NCI-H1105 treated with DMSO at 0.1 percent for 48 hours (cell line): Measurements from ENCODE around the gene CLASP1.
"Not testable (repeated sequence)": the region's sequence is repeated elsewhere in the genome, so short reads cannot be mapped to it uniquely, and the experiment has no call there.

Source experiments
- DNase-seq: peaks from one replicate; lab custom pipeline; 2025; lab: John Stamatoyannopoulos, UW

Gene CLASP1

DNA sequence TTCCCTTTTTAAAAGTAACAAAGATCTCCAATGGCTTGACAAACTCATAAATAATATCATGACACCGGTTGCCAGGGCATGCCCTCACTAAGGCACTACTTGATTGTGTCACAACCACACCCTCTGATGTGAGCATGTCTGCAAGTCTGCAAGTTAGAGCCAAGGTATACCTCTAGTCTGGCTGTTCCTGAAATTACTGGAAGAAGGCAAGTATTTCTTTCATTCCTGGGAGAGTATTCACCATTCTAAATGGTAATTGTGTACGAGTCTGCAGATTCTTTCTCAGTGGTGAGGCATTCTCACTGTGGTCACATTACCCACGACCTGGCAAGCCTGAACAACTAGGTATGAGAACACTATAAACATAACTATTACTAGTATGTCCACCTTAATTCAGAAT, 144.3 kb downstream of the CLASP1 start:
- no peak for DNase-seq

DNA sequence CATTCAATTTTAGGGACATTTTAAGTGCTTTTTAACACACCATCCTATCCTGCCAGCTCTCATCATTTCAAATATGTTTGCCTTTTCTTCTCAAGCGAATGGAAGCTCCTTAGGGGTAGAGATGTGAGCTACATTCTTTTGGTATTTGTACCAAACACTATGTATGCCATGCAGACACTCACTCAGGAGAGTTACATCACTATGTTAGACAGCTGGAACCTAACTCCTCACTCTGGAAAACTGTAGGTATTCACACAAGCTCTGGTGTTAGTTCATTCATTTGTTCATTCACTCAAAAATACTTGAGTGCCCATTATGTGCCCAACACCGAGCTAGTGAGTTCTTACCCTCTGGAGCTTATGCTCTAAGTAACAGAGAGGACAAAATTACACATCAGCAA, 144.9 kb downstream of the CLASP1 start:
- no peak for DNase-seq

DNA sequence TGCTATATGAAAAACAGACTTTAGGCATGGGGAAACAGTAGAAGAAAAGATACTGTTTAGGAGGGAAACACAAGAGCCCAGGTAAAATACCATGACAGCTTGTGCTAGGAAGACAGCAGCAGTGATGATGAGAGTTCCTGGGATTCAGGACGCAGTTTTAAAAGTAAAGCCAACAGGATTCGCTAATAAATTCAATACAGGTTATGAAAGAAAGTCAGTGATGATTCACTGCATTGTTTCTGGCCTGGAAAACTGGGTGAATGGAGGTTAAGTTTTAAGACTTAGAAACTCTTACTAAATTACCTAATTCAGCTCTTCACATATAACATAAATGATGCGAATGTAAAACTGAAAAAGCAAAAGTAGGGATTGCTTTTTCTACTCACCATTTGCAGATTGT, 146.5 kb downstream of the CLASP1 start:
- DNase-seq: no peak

DNA sequence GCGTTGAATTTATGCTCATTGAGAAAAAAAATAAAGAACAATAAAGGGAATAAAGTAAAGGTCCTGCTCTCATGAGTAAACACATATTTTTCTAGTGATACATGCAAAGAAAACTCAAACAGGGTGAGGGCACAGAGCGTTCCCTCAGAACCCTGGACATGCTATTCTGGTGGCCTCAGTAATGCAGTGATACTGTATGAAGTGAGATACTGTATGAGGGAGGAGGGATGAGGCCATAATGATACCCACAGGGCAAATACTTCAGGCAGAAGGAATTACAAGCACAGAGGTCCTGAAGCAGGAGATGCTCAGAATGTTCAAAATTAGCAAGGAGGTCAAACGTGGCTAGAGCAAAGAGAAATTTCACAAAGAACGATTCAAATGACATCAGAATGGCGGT, 147.0 kb downstream of the CLASP1 start:
- DNase-seq: no peak

DNA sequence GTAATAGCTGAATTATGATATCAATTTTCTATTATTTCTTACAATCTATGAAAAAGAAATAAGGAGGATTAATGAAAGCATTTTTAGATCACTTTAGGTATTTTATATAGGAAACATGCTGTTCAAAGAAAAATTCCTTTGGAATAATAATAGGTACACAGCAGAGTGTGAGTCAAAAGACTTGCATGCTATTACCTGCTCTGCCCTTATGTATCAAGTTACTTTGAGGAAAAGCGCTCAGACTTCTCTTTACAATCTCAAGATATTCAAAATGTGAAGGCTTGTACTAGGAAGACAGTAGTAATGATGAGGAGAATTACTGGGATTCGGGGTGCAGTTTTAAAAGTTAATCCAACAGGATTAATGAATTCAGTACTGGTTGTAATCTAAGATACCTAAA, 147.7 kb downstream of the CLASP1 start:
- DNase-seq: no peak

DNA sequence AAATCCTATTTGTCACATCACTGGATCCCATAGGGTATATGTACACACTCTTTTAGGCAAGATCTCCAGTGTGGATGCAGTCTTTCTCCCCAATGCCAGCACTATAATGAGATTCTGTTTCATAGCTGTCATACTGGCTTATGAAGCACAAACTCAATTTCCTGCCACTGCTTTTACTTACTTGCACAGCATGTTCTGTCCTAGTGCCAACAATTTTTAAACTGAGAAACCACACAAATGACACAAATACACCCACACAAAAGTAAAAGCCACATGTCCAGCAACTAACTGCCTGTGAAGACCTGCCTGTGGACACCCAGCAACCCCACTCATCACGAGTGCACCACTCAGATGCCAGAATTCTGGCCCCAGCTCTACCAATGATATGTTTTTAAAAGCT, 148.2 kb downstream of the CLASP1 start:
- no peak for DNase-seq

DNA sequence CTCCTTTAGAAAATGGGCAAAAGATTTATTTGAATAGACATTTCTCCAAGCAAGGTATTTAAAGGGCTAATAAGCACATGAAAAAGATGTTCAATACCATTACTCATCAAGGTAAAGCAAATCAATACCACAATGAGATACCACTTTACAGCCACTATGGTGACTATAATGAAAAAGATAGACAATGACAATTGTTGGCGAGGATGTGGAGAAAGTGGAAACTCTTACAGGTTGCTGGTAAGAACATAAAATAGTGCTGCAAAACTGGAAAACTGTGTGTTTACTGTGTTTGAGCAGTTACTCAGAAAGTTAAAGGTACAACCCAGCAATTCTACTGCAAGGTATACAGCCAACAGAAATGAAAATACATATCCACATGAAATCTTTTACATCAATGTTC, 150.5 kb downstream of the CLASP1 start:
- no peak for DNase-seq

DNA sequence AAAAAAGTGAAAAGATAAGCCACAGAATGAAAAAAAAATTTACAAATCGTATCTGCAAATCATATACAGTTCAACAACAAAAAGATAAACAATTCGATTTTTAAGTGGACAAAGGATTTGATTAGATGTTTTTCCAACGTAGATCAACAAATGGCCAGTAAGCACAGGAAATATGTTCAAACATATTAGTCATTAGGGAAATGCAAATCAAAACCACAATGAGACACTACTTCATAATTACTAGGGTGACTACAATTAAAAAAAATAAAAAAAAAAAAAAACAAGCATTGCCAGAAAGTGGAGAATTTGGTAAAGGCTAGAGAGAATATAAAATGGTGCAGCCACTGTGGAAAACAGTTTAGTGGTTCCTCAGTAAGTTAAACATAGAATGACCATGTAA, 156.9 kb downstream of the CLASP1 start:
- DNase-seq: no peak

DNA sequence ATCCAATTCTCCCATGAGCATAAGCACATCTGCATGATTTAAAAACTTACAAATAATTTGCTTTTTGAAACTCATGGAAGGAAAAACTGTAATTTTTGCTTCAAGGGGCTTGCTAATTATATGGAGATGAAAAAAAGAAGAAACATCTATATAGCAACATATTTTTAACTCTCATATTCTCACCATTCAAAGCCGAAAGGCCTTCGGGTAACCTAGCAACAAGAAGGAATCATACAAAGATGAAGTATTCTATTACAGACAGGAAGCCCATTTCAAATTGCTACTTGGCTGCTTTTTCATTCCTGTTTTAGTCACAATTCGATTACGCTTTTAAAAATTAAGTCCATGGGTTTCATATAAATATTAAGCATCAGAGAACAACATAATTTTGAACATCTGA, 157.7 kb downstream of the CLASP1 start:
- DNase-seq: peak; percentile 87

DNA sequence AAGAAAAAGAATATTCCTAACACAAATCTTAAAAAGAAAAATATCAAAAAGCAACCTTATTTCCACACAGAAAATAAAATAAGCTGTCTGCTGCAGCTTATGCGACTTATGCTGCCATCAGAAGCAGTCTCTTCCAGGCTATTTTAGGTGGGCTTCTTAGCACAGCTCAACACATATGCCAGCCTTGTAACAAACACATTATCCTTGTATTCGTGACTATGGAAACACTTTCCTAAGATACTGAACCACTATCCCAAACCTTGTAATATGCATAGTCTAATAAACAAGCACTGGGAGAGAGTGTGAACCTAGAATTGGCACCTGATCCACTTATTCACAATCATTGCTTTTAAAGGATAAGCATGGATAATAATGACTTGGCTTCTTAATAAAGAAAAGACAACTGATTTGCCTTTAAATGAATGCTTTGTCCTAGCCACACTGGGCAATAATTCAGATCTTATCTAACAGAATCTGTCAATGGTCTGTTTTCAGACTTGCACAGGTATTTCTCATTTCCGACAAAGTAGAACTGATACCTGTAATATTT, 158.6 kb downstream of the CLASP1 start:
- DNase-seq: peak; percentile 50

DNA sequence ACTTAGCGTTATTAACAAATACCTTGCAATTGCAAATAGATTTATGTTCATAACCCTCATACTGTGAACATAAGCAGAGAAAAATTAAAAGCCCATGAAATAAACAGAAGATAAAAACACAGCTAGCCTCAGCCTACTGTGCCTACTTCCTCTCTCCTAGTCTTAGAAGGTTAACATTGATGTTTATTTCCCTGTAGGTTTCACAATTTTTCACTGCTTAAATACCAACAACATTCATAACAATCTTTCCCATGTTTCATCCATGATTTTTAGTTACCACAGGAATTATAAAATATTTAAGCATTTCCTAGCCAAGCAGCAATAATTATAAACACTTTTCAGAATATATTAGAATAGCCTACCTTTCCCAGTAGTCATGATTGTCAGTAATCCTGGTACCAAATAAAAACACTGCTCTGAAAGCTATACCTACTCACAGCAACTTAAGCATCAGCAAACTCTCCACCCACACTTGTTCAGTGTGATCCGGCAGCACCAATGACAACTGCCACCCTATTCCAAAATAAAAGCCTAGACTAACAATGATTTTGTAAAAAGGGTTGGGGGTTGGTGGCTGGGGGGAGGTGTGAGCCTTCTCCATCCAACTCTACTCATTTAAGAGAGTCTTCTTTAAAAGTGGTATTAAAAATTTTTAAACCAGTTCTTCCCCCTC, 159.2 kb downstream of the CLASP1 start:
- DNase-seq: peak; percentile 62

DNA sequence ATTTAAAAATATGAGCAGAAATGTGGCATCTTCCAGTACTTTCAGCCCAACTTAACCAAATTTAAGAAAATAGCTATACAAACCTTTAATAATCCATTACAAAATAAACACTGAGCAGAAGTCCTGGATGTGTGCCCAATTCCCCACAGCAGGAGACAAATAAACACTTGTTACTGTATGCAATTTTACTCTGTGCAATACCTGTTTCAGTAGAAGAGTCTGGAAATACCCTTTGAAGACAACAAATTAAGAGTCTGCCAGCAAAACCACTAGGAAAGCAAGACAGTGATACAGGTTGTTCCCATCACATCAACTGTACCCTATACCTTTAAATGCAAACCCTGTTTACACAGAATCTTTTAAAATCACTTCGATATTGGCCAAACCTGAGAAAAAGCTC, 160.0 kb downstream of the CLASP1 start:
- DNase-seq: peak; percentile 95

DNA sequence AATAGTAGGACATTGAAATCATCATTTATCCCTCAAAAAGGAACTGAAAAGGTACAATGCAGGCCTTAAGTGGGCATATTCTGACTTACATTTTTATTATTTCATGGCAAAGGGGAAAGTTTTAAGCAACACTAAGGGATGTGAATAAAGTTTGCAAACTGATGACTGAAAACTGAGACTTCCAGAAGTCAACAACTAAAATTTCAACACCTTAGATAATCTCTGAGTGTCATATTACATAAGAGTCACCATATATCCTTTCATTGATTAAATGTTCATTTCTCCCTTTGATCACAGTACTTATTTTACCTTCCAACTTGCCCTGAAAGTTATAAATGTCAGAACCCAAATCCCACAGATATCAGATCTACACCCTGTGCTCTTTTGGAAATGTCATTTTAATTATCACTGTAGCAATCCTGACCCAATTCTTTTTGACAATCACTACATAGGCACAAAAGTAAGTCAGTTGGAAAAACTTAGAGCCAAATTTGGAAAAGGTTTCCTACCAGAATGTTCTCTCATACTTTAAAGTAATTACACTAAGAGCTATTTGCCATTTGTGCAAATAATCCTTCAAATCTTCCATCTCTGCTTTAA, 163.0 kb downstream of the CLASP1 start:
- DNase-seq: no peak

DNA sequence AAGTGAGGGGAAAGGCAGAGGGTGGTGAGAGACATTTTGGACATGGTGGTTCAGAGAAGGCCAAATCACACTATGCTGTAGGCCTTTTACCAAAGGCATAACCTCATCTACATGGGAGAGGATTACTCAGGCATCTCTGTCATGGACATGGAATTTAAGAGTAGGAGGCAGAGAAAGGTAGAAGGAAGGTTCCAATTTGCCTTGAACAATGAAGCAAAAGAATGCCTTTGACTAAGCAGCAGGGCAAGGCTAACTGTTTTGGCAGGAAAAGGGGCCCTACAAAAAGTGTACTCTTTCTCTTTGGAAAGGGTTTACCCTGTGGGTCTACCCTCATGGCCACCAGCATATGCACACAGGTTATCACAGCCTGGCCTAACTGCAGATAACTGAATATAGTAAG, 164.2 kb downstream of the CLASP1 start:
- no peak for DNase-seq

DNA sequence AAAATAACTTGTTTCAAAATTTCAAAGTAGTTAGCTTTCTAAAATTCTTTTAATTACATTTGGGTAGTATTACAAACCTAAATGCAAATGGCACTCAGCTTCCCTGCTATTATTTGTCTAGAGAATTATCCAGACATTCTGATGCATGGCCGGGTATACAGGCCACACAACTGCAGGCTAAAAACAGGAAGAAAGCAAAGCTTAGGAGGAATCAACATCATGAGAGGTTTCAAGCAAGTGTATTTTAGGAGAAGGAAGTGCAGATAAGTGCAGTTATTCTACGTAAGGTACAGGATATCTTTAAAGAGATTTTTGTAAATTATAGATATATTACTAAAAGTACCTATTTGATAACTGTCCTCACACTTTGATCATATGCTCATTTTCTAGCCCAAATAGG, 165.4 kb downstream of the CLASP1 start:
- DNase-seq: no peak

DNA sequence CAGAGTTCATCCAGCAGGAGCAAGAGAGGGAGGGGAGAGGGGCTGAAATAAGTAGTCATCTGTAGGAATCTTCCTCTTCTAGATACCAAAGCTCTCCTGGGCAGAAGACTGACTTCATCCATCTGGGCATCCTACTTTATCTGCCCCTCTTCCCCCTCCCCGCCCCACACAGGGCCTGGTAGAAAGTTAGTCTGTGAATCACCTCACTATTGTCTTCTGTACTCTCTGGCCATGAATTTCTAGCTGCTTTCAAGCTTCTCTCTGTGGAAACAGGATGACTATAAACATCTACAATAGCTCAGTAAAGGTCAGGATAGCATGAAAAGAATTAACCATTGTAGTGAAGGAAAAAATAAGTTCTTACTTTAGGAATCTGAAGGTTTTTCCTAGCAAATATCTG, 166.2 kb downstream of the CLASP1 start:
- DNase-seq: no peak

DNA sequence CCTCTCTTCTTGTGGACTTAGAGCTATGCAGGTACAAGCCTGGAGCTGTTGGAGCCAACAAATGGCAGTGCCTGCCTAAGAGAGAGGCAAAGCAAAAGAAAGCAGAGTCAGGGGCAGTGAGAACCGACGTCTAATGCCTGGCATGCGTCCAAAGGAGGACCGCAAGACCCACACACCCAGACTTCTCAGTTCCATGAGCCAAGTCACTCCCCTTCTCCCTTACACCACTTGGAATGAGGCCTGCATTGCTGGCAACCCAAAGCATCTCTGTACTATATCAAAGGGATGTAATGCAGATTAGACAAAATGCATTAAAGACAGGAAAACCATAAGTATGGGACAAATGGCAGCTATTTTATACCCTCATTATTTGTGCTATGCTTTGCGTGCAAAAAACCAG, 168.4 kb downstream of the CLASP1 start:
- DNase-seq: peak; percentile 83

DNA sequence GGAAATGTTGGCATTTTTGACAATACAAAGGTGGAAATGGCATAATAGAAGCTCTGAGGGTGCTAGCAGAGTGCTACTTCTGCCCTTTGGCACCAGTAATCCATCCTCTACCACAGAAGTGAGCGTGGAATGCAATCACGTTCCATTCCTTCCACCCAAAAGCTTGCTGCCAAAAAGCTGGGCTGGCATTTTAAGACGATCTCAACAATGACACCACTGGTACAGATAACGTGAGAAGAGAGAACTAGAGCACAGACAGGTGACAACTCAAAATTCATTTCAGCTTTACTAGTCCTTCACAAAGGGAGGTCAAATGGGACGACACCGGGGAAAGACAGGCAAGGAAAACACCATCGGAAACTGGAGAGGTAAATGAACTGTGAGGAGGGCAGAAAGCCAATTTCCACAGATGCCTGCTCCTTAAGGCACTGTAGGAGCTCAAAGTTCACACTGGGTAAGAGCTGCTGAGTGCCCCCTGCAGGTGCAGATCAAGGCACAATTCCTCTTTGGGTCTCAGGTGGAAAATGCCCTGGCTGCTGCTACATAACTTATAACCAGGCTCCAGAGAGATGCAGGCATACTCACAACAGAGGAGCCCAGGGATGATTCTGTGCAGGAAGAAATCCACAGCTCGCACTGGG, 169.3 kb downstream of the CLASP1 start:
- peak; percentile 53 for DNase-seq

DNA sequence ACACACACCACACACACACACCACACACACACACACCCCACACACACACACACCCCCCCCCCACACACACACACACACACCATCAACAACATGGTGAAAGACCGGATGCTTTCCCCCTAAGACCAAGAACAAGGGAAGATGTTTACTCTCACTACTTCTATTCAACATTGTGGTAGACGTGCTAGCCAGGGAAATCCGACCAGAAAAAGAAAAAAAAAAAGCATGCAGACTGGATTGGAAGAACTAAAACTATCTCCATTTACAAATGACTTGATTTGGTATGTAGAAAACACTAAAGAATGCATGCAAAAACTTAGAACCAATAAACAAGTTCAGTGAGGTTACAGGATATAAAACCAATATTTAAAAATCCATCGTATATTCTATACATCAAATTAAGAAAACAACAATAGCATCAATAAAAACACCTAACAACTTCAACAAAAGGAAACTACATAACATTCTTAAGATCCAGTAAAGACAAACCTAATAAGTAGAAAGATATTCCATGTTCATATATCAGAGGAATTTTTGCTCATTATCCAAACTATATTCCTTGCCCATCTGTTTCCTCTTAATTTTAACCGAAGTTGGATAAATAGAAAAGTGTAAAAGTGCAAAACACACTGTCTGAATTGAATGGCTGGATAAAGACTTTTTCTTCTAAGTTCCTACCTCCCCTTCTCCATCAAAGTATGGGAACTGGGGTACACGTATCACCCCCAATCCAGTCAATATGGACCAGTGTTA, 170.1 kb downstream of the CLASP1 start:
- DNase-seq: no peak

DNA sequence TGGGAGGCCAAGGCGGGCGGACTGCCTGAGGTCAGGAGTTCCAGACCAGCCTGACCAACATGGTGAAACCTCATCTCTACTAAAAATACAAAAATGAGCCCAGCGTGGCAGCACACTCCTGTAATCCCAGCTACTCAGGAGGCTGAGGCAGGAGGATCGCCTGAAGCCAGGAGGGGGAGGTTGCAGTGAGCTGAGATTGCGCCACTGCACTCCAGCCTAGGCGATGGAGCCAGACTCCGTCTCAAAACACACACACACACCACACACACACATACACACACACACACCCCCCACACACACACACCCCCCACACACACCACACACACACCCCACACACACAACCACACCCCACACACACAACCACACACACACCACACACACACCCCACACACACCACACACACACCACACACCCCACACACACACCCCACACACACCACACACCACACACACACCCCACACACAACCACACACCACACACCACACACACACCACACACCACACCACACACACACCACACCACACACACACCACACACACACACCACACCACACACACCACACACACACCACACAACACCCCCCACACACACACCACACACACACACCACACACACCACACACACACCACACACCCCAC, 170.8 kb downstream of the CLASP1 start:
- DNase-seq: not testable (repeated sequence)

DNA sequence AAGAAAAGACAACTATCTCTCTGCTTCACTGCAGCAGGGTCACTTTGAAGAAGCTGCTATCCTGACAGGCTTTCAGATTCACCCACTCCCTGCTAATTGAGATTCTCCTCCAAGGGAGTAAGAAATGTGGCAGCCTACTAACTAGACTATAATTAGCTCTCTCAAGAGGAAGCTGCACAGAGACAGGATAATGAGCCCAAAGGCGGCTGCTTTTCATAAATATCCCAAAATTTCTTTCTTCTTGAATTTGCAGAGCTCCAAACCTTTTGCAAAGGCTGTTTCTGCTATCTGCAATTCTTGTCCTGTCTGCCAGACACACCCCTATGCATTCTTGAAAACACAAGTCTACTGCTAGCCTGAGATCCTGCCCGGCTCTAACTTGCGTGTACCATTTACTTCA, 172.6 kb downstream of the CLASP1 start:
- peak; percentile 14 for DNase-seq
